Panc1 (cell line): ENCODE results near the gene WDR7. TPM values are rescaled to one million over a fixed set of nuclear protein-coding genes. Genes with fewer than 3 reads are reported as not detected.

Source experiments
- ATAC-seq: fragments of 200-7000 bp; cut with Tn5 transposase; 2 replicates; pipeline ENCODE4 v1.9.1; 2020; ENCODE audit warnings: mild to moderate bottlenecking, moderate library complexity
- BruUV-seq: library from RNA; stranded (reverse); fragments of 400-500 nt; replicated peaks from 2 replicates; lab custom pipeline; 2021; lab: Mats Ljungman, UMichigan
- CTCF ChIA-PET: fragments of 300-600 bp; sonication (Branson Sonifier 250); formaldehyde crosslinking; loops from one replicate; lab custom pipeline; 2022; ENCODE audit warnings: antibody characterized with exemption; lab: Charles Lee
- POLR2A ChIA-PET: fragments of 300-600 bp; sonication (Branson Sonifier 250); formaldehyde crosslinking; loops from one replicate; lab custom pipeline; 2022; ENCODE audit warnings: antibody characterized with exemption; lab: Charles Lee
- DNase-seq: peaks from one replicate; pipeline ENCODE4 v3.0.0-alpha.2; 2010; ENCODE audit warnings: low read depth, low spot score
- H3K27ac ChIP-seq: 2 replicates; pipeline ENCODE4 v1.5.1; 2011; ENCODE audit warnings: mild to moderate bottlenecking, low read length, inconsistent platforms
- H3K27me3 ChIP-seq: fragments of 200-500 bp; sonication (Bioruptor generic); 2 replicates; pipeline ENCODE4 v1.6.0; 2014; ENCODE audit warnings: low read length, inconsistent platforms; ENCODE audit not compliant: control insufficient read depth, insufficient read depth
- H3K36me3 ChIP-seq: fragments of 200-500 bp; sonication (Bioruptor generic); 2 replicates; pipeline ENCODE4 v1.5.1; 2014; ENCODE audit warnings: inconsistent platforms, mild to moderate bottlenecking, low read length, moderate library complexity; ENCODE audit not compliant: control insufficient read depth, insufficient read depth
- H3K4me1 ChIP-seq: 2 replicates; pipeline ENCODE4 v1.5.1; 2011; ENCODE audit warnings: inconsistent platforms, mild to moderate bottlenecking, low read length, moderate library complexity; ENCODE audit not compliant: control insufficient read depth, insufficient read depth
- H3K4me3 ChIP-seq, 2 experiments: 2 replicates each; pipeline ENCODE4 v1.5.1; 2011 to 2012; ENCODE audit warnings: low read depth in 2 of 2, low read length in 2 of 2, mild to moderate bottlenecking in 2 of 2, inconsistent platforms in 1 of 2, moderate library complexity in 1 of 2
- H3K9me3 ChIP-seq: fragments of 200-500 bp; sonication (Bioruptor generic); 2 replicates; pipeline ENCODE4 v1.5.1; 2014; ENCODE audit warnings: low read depth, mild to moderate bottlenecking, inconsistent platforms, low read length, moderate library complexity; ENCODE audit not compliant: control insufficient read depth, insufficient read depth
- CTCF ChIP-seq: fragments of 450-650 bp; IDR thresholded peaks from 2 replicates; pipeline ENCODE4 v1.5.1; 2017; ENCODE audit warnings: mild to moderate bottlenecking
- POLR2AphosphoS5 ChIP-seq: IDR thresholded peaks from 2 replicates; pipeline ENCODE4 v1.6.1; 2012; ENCODE audit warnings: mild to moderate bottlenecking, low read depth, low read length, moderate library complexity
- REST ChIP-seq, 2 experiments: IDR thresholded peaks; 2 replicates each; pipeline ENCODE4 v1.6.1; 2011 to 2012; ENCODE audit warnings: low read depth in 2 of 2, control low read depth in 1 of 2, low read length in 1 of 2, mild to moderate bottlenecking in 1 of 2, moderate library complexity in 1 of 2; ENCODE audit not compliant: insufficient read depth in 1 of 2
- SIN3A ChIP-seq: IDR thresholded peaks from 2 replicates; pipeline ENCODE4 v1.6.1; 2012; ENCODE audit warnings: low read depth, mild to moderate bottlenecking, low read length, moderate library complexity, borderline replicate concordance; ENCODE audit not compliant: insufficient read depth
- TCF7L2 ChIP-seq: IDR thresholded peaks from 2 replicates; pipeline ENCODE4 v1.6.1; 2011; ENCODE audit warnings: mild to moderate bottlenecking, low read depth, low read length, inconsistent platforms
- in situ Hi-C: cut with HindIII; loops from 2 replicates; pipeline ENCODE4 v1.10.0; 2016; ENCODE audit warnings: low sequenced_read_pairs, low pct_unique_long_range_greater_than_20kb
- intact Hi-C: fragments of 100-400 bp; cut with micrococcal nuclease; formaldehyde crosslinking; loops from one replicate; pipeline ENCODE4 v1.10.0; 2022; ENCODE audit not compliant: unreplicated experiment
- total RNA-seq: library from RNA; stranded (reverse); gene quantifications from one replicate; pipeline ENCODE4 v1.2.1, GENCODE V29; 2021; ENCODE audit not compliant: unreplicated experiment

The WDR7 gene
- total RNA-seq, 1 experiment from 2014 or later, result 12.3 TPM

GRCh38 chr18:56977309-56977708 is 326.1 kb downstream of the WDR7 start:
- CTCF ChIA-PET, result no interaction called here
- no TSS peak for BruUV-seq
- POLR2A ChIA-PET, result no interaction called here
- H3K36me3 ChIP-seq, result no peaks in the 10 kb centered on the region
- no peak overlapping the region for H3K4me3 ChIP-seq
- no peaks in the 10 kb centered on the region for H3K4me1 ChIP-seq
- DNase-seq (no peak), ATAC-seq (no peak)
- in situ Hi-C loops, result no loop called here
- TF ChIP-seq REST (IDR thresholded peaks at IDR 0.05; ENCODE audit: insufficient read depth in 1 of 2, low read depth in 2 of 2, low read length in 1 of 2) (no peak), SIN3A (no peak), TCF7L2 (no peak), POLR2AphosphoS5 (no peak)
- no peaks in the 10 kb centered on the region for H3K9me3 ChIP-seq
- H3K27me3 ChIP-seq, result no peaks in the 10 kb centered on the region
- no peak overlapping the region for H3K27ac ChIP-seq
- intact Hi-C loops, result no loop called here

- no peaks in the 10 kb centered on the region for H3K4me1 ChIP-seq
- ChIA-PET POLR2A (no interaction called here), CTCF (no interaction called here)
- H3K4me3 ChIP-seq, result no peak overlapping the region
- TF ChIP-seq TCF7L2, result no peak
- no peak for TF ChIP-seq CTCF
- TF ChIP-seq POLR2AphosphoS5, result no peak
- in situ Hi-C loops (no loop called here), intact Hi-C loops (no loop called here)
- BruUV-seq, result no TSS peak
- H3K9me3 ChIP-seq, result no peaks in the 10 kb centered on the region
- H3K36me3 ChIP-seq, result no peaks in the 10 kb centered on the region
- no peak for DNase-seq
- H3K27ac ChIP-seq, result no peak overlapping the region
- ATAC-seq, result no peak
- H3K27me3 ChIP-seq, result no peaks in the 10 kb centered on the region
These were observed 326.6 kb downstream of the WDR7 start for GRCh38 chr18:56977771-56978170.

- no peak for TF ChIP-seq TCF7L2
- TF ChIP-seq POLR2AphosphoS5, result no peak
- no peak for TF ChIP-seq REST (IDR thresholded peaks at IDR 0.05; ENCODE audit: insufficient read depth in 1 of 2, low read depth in 2 of 2, low read length in 1 of 2)
- no peak for TF ChIP-seq SIN3A
- no peak for TF ChIP-seq CTCF
- DNase-seq (no peak), ATAC-seq (no peak)
- no peaks in the 10 kb centered on the region for H3K4me1 ChIP-seq
- no TSS peak for BruUV-seq
- ChIA-PET CTCF (no interaction called here), POLR2A (no interaction called here)
- in situ Hi-C loops (no loop called here), intact Hi-C loops (no loop called here)
- H3K4me3 ChIP-seq, result no peak overlapping the region
- no peaks in the 10 kb centered on the region for H3K36me3 ChIP-seq
- no peaks in the 10 kb centered on the region for H3K27me3 ChIP-seq
- H3K9me3 ChIP-seq, result no peaks in the 10 kb centered on the region
- no peak overlapping the region for H3K27ac ChIP-seq
These were observed 329.0 kb downstream of the WDR7 start for GRCh38 chr18:56980151-56980550.
